GM19238 (cell line): ENCODE measurements around the gene LETM1.

Experiments
- DNase-seq: peaks from one replicate; pipeline ENCODE4 v3.0.0; 2011; ENCODE audit warnings: low spot score; ENCODE audit not compliant: insufficient read length

Gene LETM1

GRCh38 chr4:1764670-1765069 lies 91.3 kb downstream of the LETM1 start:
- DNase-seq, result no peak

- no peak for DNase-seq
Measured at GRCh38 chr4:1763550-1764080, 92.3 kb downstream of the LETM1 start.

GRCh38 chr4:1763070-1763549 lies 92.8 kb downstream of the LETM1 start:
- no peak for DNase-seq

- no peak for DNase-seq
Measured at GRCh38 chr4:1762264-1763010, 93.5 kb downstream of the LETM1 start.
